ENCODE measurements around the gene WDR1. TPM values are rescaled to one million over a fixed set of nuclear protein-coding genes. Genes with fewer than 3 reads are reported as not detected.
A peak's percentile ranks its signal among the peaks of the same experiment; 100 is the strongest.

The WDR1 gene
- total and polyA plus RNA-seq, 7 experiments from 2014 or later: 242 to 470 (median 330) TPM

GRCh38 chr4:10154241-10154640, 37.6 kb upstream of the WDR1 start:
- H3K27ac ChIP-seq (ENCODE audit: low read depth, low read length): no peak overlapping the region
- no peaks in the 10 kb centered on the region for H3K9me3 Mint-ChIP-seq
- H3K36me3 ChIP-seq (ENCODE audit: control insufficient read depth in 2 of 3, insufficient read depth in 3 of 3, low read length in 3 of 3): no peaks in the 10 kb centered on the region
- DNase-seq: no peak
- no peak for ATAC-seq
- peaks cover 2 to 23% (median 18%) of the 10 kb centered on the region in 7 donors for H3K4me1 Mint-ChIP-seq
- no peaks in the 10 kb centered on the region for H3K9me3 ChIP-seq (ENCODE audit: control insufficient read depth in 2 of 3, low read length in 3 of 3)
- intact Hi-C loops (cut with micrococcal nuclease): no loop called here
- H3K4me3 ChIP-seq (ENCODE audit: low read length): no peak overlapping the region
- POLR2A ChIA-PET: interaction anchor here (7.9 kb wide), 1 partner anchor 34 kb away, joined by 97 read pairs; the partner anchor contains the start of gene WDR1
- H3K4me3 Mint-ChIP-seq: no peak overlapping the region
- no peaks in the 10 kb centered on the region for H3K27me3 ChIP-seq (ENCODE audit: control insufficient read depth in 2 of 2, insufficient read depth in 2 of 2, low read length in 2 of 2)
- CTCF ChIA-PET: interaction anchor here (0.8 to 0.9 kb wide), 2 partner anchors 9 to 32 kb away, joined by 3 to 5 read pairs; no protein-coding TSS in a partner anchor
- H3K36me3 Mint-ChIP-seq: no peaks in the 10 kb centered on the region
- H3K27me3 Mint-ChIP-seq: peaks cover 0 to 8% (median 0%) of the 10 kb centered on the region in 5 donors
- H3K4me1 ChIP-seq (ENCODE audit: control insufficient read depth in 2 of 2, insufficient read depth in 2 of 2, low read length in 2 of 2): peaks cover 0 to 5% of the 10 kb centered on the region in 2 donors
- no peak overlapping the region for H3K27ac Mint-ChIP-seq

GRCh38 chr4:10153161-10153560, 36.6 kb upstream of the WDR1 start:
- Mint-ChIP-seq H3K4me3 (no peak overlapping the region), H3K27ac (no peak overlapping the region), H3K27me3 (peaks cover 0 to 8% (median 0%) of the 10 kb centered on the region in 5 donors), H3K36me3 (no peaks in the 10 kb centered on the region), H3K4me1 (peaks cover 2 to 13% (median 9%) of the 10 kb centered on the region in 7 donors), H3K9me3 (no peaks in the 10 kb centered on the region)
- POLR2A ChIA-PET: no interaction called here
- Histone ChIP-seq H3K27ac (ENCODE audit: low read depth, low read length) (no peak overlapping the region), H3K36me3 (ENCODE audit: control insufficient read depth in 2 of 3, insufficient read depth in 3 of 3, low read length in 3 of 3) (no peaks in the 10 kb centered on the region), H3K27me3 (ENCODE audit: control insufficient read depth in 2 of 2, insufficient read depth in 2 of 2, low read length in 2 of 2) (no peaks in the 10 kb centered on the region), H3K4me1 (ENCODE audit: control insufficient read depth in 2 of 2, insufficient read depth in 2 of 2, low read length in 2 of 2) (no peaks in the 10 kb centered on the region), H3K9me3 (ENCODE audit: control insufficient read depth in 2 of 3, low read length in 3 of 3) (no peaks in the 10 kb centered on the region), H3K4me3 (ENCODE audit: low read length) (no peak overlapping the region)
- no peak for ATAC-seq
- intact Hi-C loops (cut with micrococcal nuclease): no loop called here
- CTCF ChIA-PET: no interaction called here
- no peak for DNase-seq

DNA sequence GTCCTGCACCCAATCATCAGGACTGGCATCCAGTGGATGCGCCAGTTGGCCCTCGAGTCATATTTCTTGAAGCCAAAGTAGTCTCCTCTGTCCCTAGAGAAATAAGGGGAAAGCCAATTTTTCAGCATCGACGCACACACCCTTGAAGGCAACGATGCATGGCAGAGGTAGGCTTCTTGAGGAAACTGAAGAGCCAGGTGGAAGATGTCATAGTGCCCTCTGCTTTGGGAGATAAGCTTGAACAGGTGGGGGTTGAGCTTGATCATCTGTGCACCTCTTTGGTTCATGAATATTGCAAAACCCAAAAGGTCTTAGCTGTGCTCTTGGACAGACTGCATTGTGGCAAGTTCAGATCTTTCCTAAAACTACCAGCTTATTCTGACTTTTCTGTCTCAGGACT, 34.6 kb upstream of the WDR1 start:
- ChIA-PET POLR2A (interaction anchor here (0.7 to 1.4 kb wide), 4 partner anchors 9 to 34 kb away, joined by 3 to 6 read pairs (median 4); partner anchors contain the start of gene WDR1), CTCF (interaction anchor here (0.7 to 1.1 kb wide), 3 partner anchors 18 to 310 kb away, joined by 3 read pairs; no protein-coding TSS in a partner anchor)
- Mint-ChIP-seq H3K4me3 (no peak overlapping the region), H3K27ac (no peak overlapping the region), H3K9me3 (no peaks in the 10 kb centered on the region), H3K4me1 (no peaks in the 10 kb centered on the region), H3K36me3 (no peaks in the 10 kb centered on the region), H3K27me3 (peaks cover 0 to 8% (median 0%) of the 10 kb centered on the region in 5 donors)
- Histone ChIP-seq H3K9me3 (ENCODE audit: control insufficient read depth in 2 of 3, low read length in 3 of 3) (no peaks in the 10 kb centered on the region), H3K4me1 (ENCODE audit: control insufficient read depth in 2 of 2, insufficient read depth in 2 of 2, low read length in 2 of 2) (no peaks in the 10 kb centered on the region), H3K36me3 (ENCODE audit: control insufficient read depth in 2 of 3, insufficient read depth in 3 of 3, low read length in 3 of 3) (no peaks in the 10 kb centered on the region), H3K27me3 (ENCODE audit: control insufficient read depth in 2 of 2, insufficient read depth in 2 of 2, low read length in 2 of 2) (no peaks in the 10 kb centered on the region), H3K27ac (ENCODE audit: low read depth, low read length) (no peak overlapping the region), H3K4me3 (ENCODE audit: low read length) (no peak overlapping the region)
- intact Hi-C loops (cut with micrococcal nuclease): no loop called here
- ATAC-seq (peak; percentile 22), DNase-seq (no peak)

DNA sequence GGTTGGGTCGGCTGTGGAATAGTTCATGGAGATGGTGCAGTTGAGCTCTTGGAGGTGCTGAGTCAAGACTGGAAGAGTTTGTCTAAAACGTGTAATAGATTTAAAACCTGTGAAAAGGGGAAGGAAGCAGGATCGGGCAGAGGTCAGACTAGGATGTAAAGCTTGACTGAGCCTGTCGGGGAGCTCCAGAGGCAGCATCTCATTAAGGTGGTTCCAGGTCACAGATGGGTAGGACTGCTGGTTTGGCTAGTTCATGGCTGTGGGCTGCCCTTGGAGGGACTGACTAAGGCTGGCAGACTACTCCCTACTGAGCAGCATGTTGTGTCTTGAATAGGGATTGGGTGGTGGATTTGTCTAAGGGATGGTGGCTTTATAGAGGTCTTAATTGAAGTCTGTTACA, 28.4 kb upstream of the WDR1 start:
- ChIA-PET POLR2A (interaction anchor here (0.6 kb wide), 1 partner anchor 27 kb away, joined by 3 read pairs; no protein-coding TSS in a partner anchor), CTCF (no interaction called here)
- peak; percentile 32 for ATAC-seq
- H3K9me3 ChIP-seq (ENCODE audit: control insufficient read depth in 2 of 3, low read length in 3 of 3): no peaks in the 10 kb centered on the region
- Mint-ChIP-seq H3K4me3 (no peak overlapping the region), H3K9me3 (peaks cover 0 to 2% (median 0%) of the 10 kb centered on the region in 11 donors), H3K27me3 (peaks cover 0 to 6% (median 0%) of the 10 kb centered on the region in 5 donors), H3K27ac (no peak overlapping the region), H3K36me3 (no peaks in the 10 kb centered on the region), H3K4me1 (peaks cover 0 to 1% (median 0%) of the 10 kb centered on the region in 7 donors)
- no peaks in the 10 kb centered on the region for H3K36me3 ChIP-seq (ENCODE audit: control insufficient read depth in 2 of 3, insufficient read depth in 3 of 3, low read length in 3 of 3)
- H3K27ac ChIP-seq (ENCODE audit: low read depth, low read length): no peak overlapping the region
- H3K4me1 ChIP-seq (ENCODE audit: control insufficient read depth in 2 of 2, insufficient read depth in 2 of 2, low read length in 2 of 2): no peaks in the 10 kb centered on the region
- H3K4me3 ChIP-seq (ENCODE audit: low read length): no peak overlapping the region
- DNase-seq: no peak
- H3K27me3 ChIP-seq (ENCODE audit: control insufficient read depth in 2 of 2, insufficient read depth in 2 of 2, low read length in 2 of 2): no peaks in the 10 kb centered on the region
- intact Hi-C loops (cut with micrococcal nuclease): no loop called here

- H3K27ac ChIP-seq (ENCODE audit: low read depth, low read length): no peak overlapping the region
- no peaks in the 10 kb centered on the region for H3K9me3 ChIP-seq (ENCODE audit: control insufficient read depth in 2 of 3, low read length in 3 of 3)
- intact Hi-C loops (cut with micrococcal nuclease): no loop called here
- no peaks in the 10 kb centered on the region for H3K4me1 ChIP-seq (ENCODE audit: control insufficient read depth in 2 of 2, insufficient read depth in 2 of 2, low read length in 2 of 2)
- Mint-ChIP-seq H3K4me3 (no peak overlapping the region), H3K4me1 (peaks cover 0 to 1% (median 0%) of the 10 kb centered on the region in 7 donors), H3K27me3 (peaks cover 0 to 6% (median 0%) of the 10 kb centered on the region in 5 donors), H3K27ac (peak overlapping the region in 1 of 9 donors; percentile 36), H3K9me3 (peaks cover 0 to 2% (median 0%) of the 10 kb centered on the region in 11 donors), H3K36me3 (no peaks in the 10 kb centered on the region)
- no peak for DNase-seq
- no peaks in the 10 kb centered on the region for H3K27me3 ChIP-seq (ENCODE audit: control insufficient read depth in 2 of 2, insufficient read depth in 2 of 2, low read length in 2 of 2)
- H3K36me3 ChIP-seq (ENCODE audit: control insufficient read depth in 2 of 3, insufficient read depth in 3 of 3, low read length in 3 of 3): no peaks in the 10 kb centered on the region
- no peak for ATAC-seq
- POLR2A ChIA-PET: no interaction called here
- H3K4me3 ChIP-seq (ENCODE audit: low read length): no peak overlapping the region
- CTCF ChIA-PET: no interaction called here
Measured at GRCh38 chr4:10144479-10144878, 27.9 kb upstream of the WDR1 start.

- no peak overlapping the region for H3K4me3 Mint-ChIP-seq
- Histone ChIP-seq H3K4me3 (ENCODE audit: low read length) (no peak overlapping the region), H3K4me1 (ENCODE audit: control insufficient read depth in 2 of 2, insufficient read depth in 2 of 2, low read length in 2 of 2) (no peaks in the 10 kb centered on the region), H3K9me3 (ENCODE audit: control insufficient read depth in 2 of 3, low read length in 3 of 3) (no peaks in the 10 kb centered on the region), H3K27ac (ENCODE audit: low read depth, low read length) (no peak overlapping the region), H3K36me3 (ENCODE audit: control insufficient read depth in 2 of 3, insufficient read depth in 3 of 3, low read length in 3 of 3) (no peaks in the 10 kb centered on the region), H3K27me3 (ENCODE audit: control insufficient read depth in 2 of 2, insufficient read depth in 2 of 2, low read length in 2 of 2) (no peaks in the 10 kb centered on the region)
- peaks cover 0 to 2% (median 0%) of the 10 kb centered on the region in 11 donors for H3K9me3 Mint-ChIP-seq
- POLR2A ChIA-PET: interaction anchor here (1.3 kb wide), 1 partner anchor 8 kb away, joined by 4 read pairs; no protein-coding TSS in a partner anchor
- H3K36me3 Mint-ChIP-seq: no peaks in the 10 kb centered on the region
- H3K27ac Mint-ChIP-seq: peak overlapping the region in 1 of 9 donors; percentile 11
- H3K27me3 Mint-ChIP-seq: peaks cover 0 to 6% (median 0%) of the 10 kb centered on the region in 5 donors
- intact Hi-C loops (cut with micrococcal nuclease): no loop called here
- ATAC-seq (no peak), DNase-seq (no peak)
- CTCF ChIA-PET: no interaction called here
- peaks cover 0 to 1% (median 0%) of the 10 kb centered on the region in 7 donors for H3K4me1 Mint-ChIP-seq
Measured at GRCh38 chr4:10143171-10143570, 26.6 kb upstream of the WDR1 start.

Data from naive thymus-derived CD4-positive, alpha-beta T cell (primary cell).